HG03469 (cell line): Measurements from ENCODE around the gene PRCP.
"Not testable (repeated sequence)": the region's sequence is repeated elsewhere in the genome, so short reads cannot be mapped to it uniquely, and the experiment has no call there.

ENCODE experiments used
- ATAC-seq: cut with Tn5 transposase; IDR thresholded peaks from one replicate; pipeline ENCODE4 v1.9.1; 2021; ENCODE audit warnings: mild to moderate bottlenecking, moderate library complexity, moderate number of reproducible peaks; ENCODE audit not compliant: unreplicated experiment

Gene PRCP

GRCh38 chr11:82873919-82874333 is 26.3 kb downstream of the PRCP start:
- no peak for ATAC-seq

- ATAC-seq: no peak
Observed at GRCh38 chr11:82872377-82873150, 27.7 kb downstream of the PRCP start.

GRCh38 chr11:82871646-82872045 is 28.6 kb downstream of the PRCP start:
- no peak for ATAC-seq

- no peak for ATAC-seq
Observed at GRCh38 chr11:82869657-82870056, 30.6 kb downstream of the PRCP start.

GRCh38 chr11:82867495-82868082 is 32.6 kb downstream of the PRCP start:
- no peak for ATAC-seq

- no peak for ATAC-seq
Observed at GRCh38 chr11:82865841-82866240, 34.4 kb downstream of the PRCP start.

- no peak for ATAC-seq
Observed at GRCh38 chr11:82864268-82864667, 36.0 kb downstream of the PRCP start.

GRCh38 chr11:82863209-82863608 is 37.0 kb downstream of the PRCP start:
- no peak for ATAC-seq

- no peak for ATAC-seq
Observed at GRCh38 chr11:82862379-82862778, 37.9 kb downstream of the PRCP start.

- ATAC-seq: no peak
Observed at GRCh38 chr11:82859750-82860149, 40.5 kb downstream of the PRCP start.

- no peak for ATAC-seq
Observed at GRCh38 chr11:82858556-82859091, 41.6 kb downstream of the PRCP start.

GRCh38 chr11:82858133-82858532 is 42.1 kb downstream of the PRCP start:
- ATAC-seq: no peak

- ATAC-seq: no peak
Observed at GRCh38 chr11:82857145-82857544, 43.1 kb downstream of the PRCP start.

GRCh38 chr11:82855616-82856015 is 44.6 kb downstream of the PRCP start:
- ATAC-seq: no peak

GRCh38 chr11:82854916-82855315 is 45.3 kb downstream of the PRCP start:
- not testable (repeated sequence) for ATAC-seq

GRCh38 chr11:82854242-82854641 is 46.0 kb downstream of the PRCP start:
- ATAC-seq: no peak

GRCh38 chr11:82848829-82849228 is 51.4 kb downstream of the PRCP start:
- no peak for ATAC-seq

GRCh38 chr11:82845356-82846353 is 54.6 kb downstream of the PRCP start:
- ATAC-seq: no peak

GRCh38 chr11:82843057-82843795 is 57.0 kb downstream of the PRCP start:
- no peak for ATAC-seq

- no peak for ATAC-seq
Observed at GRCh38 chr11:82842019-82842418, 58.2 kb downstream of the PRCP start.
